ENCODE measurements around the gene ELMO3. TPM values are rescaled to one million over a fixed set of nuclear protein-coding genes. Genes with fewer than 3 reads are reported as not detected.
A peak's percentile ranks its signal among the peaks of the same experiment; 100 is the strongest.

Gene ELMO3
- total RNA-seq, 1 donor from 2014 or later = 4.5 TPM

DNA sequence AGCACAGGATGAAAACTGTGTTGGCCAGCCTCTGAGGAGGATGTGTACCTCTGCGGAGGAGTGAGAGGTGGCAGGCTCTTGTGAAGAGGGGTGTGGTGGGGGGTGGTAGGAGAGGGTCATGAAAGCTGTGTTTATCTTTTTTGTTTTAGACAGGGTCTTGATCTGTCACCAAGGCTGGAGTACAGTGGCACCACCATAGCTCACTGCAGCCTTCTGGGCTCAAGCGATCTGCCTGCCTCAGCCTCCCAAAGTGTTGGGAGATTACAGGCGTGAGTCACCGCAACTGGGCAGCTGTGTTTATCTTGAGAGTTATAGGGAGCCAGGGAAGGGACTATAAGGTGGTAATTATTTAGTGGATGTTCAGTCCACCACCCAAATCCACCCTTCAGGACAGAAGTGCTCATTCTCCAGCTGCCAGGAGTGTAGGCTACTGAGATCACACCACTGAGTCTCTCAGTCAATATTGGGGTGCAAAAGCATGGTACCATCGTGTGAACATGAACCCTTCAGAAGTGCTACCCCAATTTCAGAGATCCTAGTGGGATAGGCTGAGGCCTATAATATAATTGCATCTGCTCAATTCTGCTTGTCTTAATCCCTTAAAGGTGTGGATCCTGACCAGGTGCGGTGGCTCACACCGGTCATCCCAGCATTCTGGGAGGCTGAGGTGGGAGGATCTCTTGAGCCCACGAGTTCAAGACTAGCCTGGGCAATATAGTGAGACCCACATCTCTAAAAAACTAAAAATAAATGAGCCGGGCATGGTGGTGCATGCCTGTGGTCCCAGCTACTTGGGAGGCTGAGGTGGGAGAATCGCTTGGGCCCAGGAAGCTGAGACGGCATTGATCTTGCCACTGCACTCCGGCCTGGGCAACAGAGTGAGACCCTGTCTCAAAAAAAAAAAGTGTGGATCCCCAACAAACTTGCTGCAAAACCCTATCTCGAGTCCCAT, 8.2 kb upstream of the ELMO3 start:
- H3K4me3 Mint-ChIP-seq = peak overlapping the region; percentile 93
- peaks cover 11% of the 10 kb centered on the region for H3K27me3 Mint-ChIP-seq (ENCODE audit: low read depth)
- TF ChIP-seq, protein P1, sequence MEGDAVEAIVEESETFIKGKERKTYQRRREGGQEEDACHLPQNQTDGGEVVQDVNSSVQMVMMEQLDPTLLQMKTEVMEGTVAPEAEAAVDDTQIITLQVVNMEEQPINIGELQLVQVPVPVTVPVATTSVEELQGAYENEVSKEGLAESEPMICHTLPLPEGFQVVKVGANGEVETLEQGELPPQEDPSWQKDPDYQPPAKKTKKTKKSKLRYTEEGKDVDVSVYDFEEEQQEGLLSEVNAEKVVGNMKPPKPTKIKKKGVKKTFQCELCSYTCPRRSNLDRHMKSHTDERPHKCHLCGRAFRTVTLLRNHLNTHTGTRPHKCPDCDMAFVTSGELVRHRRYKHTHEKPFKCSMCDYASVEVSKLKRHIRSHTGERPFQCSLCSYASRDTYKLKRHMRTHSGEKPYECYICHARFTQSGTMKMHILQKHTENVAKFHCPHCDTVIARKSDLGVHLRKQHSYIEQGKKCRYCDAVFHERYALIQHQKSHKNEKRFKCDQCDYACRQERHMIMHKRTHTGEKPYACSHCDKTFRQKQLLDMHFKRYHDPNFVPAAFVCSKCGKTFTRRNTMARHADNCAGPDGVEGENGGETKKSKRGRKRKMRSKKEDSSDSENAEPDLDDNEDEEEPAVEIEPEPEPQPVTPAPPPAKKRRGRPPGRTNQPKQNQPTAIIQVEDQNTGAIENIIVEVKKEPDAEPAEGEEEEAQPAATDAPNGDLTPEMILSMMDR (conservative IDR thresholded peaks at IDR 0.05) = no peak
- DNase-seq (ENCODE audit: low read depth, low spot score) = no peak
- H3K36me3 Mint-ChIP-seq (ENCODE audit: low read depth) = no peaks in the 10 kb centered on the region
- H3K27ac Mint-ChIP-seq (ENCODE audit: unreplicated experiment) = no peak overlapping the region
- no peaks in the 10 kb centered on the region for H3K9me3 Mint-ChIP-seq
- H3K4me1 Mint-ChIP-seq = peaks cover 23% of the 10 kb centered on the region

GRCh38 chr16:67191411-67191994, 7.4 kb upstream of the ELMO3 start:
- H3K4me1 Mint-ChIP-seq = peaks cover 28% of the 10 kb centered on the region
- no peak for DNase-seq (ENCODE audit: low read depth, low spot score)
- no peak overlapping the region for H3K27ac Mint-ChIP-seq (ENCODE audit: unreplicated experiment)
- peaks cover 5% of the 10 kb centered on the region for H3K36me3 Mint-ChIP-seq (ENCODE audit: low read depth)
- H3K9me3 Mint-ChIP-seq = no peaks in the 10 kb centered on the region
- peak overlapping the region; percentile 93 for H3K4me3 Mint-ChIP-seq
- TF ChIP-seq, protein P1 (conservative IDR thresholded peaks at IDR 0.05) = no peak
- H3K27me3 Mint-ChIP-seq (ENCODE audit: low read depth) = peaks cover 4% of the 10 kb centered on the region

DNA sequence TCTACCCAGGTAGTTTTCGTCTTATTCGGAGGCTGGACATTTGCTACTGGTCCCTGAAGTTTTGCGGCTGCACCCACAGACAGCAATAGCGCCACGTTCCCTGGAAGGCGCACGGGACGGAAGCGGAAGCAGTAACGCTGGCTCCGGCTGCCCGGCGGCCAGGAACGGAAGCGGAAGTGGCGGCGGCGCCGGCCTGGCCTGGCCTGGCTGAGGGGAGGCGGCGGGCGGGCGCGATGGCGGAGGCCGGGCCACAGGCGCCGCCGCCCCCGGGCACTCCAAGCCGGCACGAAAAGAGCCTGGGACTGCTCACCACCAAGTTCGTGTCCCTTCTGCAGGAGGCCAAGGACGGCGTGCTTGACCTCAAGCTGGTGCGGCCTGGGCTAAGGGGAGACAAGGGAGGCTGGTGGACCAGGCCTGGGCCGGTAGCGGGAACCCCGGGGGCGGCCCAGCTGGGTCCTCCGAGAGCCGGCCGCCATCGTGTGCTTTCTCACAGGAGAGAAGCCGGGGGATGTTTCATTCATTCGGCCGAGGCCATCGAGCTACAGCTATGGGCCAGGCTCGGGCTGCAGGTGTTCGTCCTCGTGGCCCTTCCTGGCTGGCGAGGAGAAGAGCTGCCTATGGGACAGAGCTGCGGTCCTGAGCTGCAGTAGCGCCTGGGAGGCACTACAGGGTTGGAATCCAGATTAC, 6.8 kb upstream of the ELMO3 start, which contains the start of gene E2F4:
TSS of gene E2F4 (plus strand) at position 161 of the 687 bp plus-strand sequence. CDS start at position 234, 73 bp downstream.
- Mint-ChIP-seq H3K27me3 (ENCODE audit: low read depth) (peaks cover 2% of the 10 kb centered on the region), H3K4me3 (peak within 1 kb of the TSS; percentile 93), H3K9me3 (no peaks in the 10 kb centered on the region), H3K27ac (ENCODE audit: unreplicated experiment) (peak within 1 kb of the TSS; percentile 43), H3K4me1 (peaks cover 31% of the 10 kb centered on the region), H3K36me3 (ENCODE audit: low read depth) (peaks cover 9% of the 10 kb centered on the region)
- TF ChIP-seq, protein P1 (conservative IDR thresholded peaks at IDR 0.05) = no peak
- peak; percentile 76 for DNase-seq (ENCODE audit: low read depth, low spot score)

- Mint-ChIP-seq H3K27me3 (ENCODE audit: low read depth) (peaks cover 2% of the 10 kb centered on the region), H3K27ac (ENCODE audit: unreplicated experiment) (peak overlapping the region; percentile 43), H3K4me1 (peaks cover 31% of the 10 kb centered on the region), H3K4me3 (peak overlapping the region; percentile 93), H3K36me3 (ENCODE audit: low read depth) (peaks cover 9% of the 10 kb centered on the region), H3K9me3 (no peaks in the 10 kb centered on the region)
- TF ChIP-seq, protein P1 (conservative IDR thresholded peaks at IDR 0.05) = no peak
- no peak for DNase-seq (ENCODE audit: low read depth, low spot score)
Observed at GRCh38 chr16:67192781-67193361, 6.1 kb upstream of the ELMO3 start.

GRCh38 chr16:67193536-67193935, 5.4 kb upstream of the ELMO3 start:
- no peak overlapping the region for H3K27ac Mint-ChIP-seq (ENCODE audit: unreplicated experiment)
- TF ChIP-seq, protein P1 (conservative IDR thresholded peaks at IDR 0.05) = no peak
- peaks cover 9% of the 10 kb centered on the region for H3K36me3 Mint-ChIP-seq (ENCODE audit: low read depth)
- peak overlapping the region; percentile 93 for H3K4me3 Mint-ChIP-seq
- H3K9me3 Mint-ChIP-seq = no peaks in the 10 kb centered on the region
- peaks cover 31% of the 10 kb centered on the region for H3K4me1 Mint-ChIP-seq
- DNase-seq (ENCODE audit: low read depth, low spot score) = no peak
- H3K27me3 Mint-ChIP-seq (ENCODE audit: low read depth) = no peaks in the 10 kb centered on the region
